ENCODE measurements around the gene CELSR1.
"Not testable (repeated sequence)": the region's sequence is repeated elsewhere in the genome, so short reads cannot be mapped to it uniquely, and the experiment has no call there.

The CELSR1 gene

DNA sequence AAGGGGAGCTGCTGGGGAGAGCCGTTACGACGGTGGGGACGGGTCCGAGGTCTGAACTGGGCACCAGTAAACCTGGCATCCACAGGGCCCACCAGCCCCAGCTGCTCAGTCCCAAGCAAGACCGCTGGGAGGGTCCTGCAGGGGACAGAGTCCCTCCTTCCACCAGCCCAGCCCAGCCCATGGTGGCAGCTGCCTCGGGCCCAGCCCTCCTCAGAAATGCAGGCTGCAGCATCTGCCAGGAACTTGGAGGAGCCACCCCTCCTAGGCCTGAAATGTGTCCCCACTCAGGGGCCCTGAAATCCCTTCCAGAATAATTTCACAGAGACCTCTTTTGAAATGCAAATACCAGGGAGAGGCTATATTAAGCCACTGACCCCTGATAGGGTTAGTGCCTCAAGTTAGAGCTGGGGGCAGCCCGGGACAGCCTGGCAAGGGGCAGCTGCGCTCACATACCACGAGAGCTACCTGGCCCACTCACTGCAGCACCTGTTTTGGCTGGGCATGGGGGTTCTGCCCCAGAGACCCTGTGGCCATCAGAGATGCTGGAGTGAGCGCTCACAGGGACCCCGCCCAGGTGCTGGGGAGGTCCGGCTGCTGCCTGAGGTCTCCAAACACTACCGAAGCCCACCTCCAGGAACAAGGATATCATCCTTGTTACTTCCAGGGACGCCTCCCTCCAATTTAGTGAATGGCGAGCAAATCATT, 53.1 kb downstream of the CELSR1 start:
- no peak for DNase-seq (ENCODE audit: low read depth, low spot score)

DNA sequence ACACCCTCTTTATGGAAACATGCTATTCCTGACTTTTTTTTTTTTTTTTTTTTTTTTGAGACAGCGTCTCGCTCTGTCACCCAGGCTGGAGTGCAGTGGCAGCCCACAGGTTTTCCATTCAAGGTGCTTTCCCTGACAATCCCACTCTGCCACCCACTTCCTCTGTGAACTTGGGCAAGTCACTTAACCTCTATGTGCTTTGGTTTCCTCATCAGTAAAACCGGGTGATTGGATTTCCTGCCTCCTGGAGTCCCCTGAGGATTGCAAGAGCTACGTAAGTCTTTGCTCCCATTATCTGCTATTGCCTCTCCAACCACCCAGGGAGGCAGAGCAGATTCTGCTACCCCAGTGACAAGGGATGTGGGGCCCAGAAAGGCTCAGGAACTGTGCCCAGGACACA, 54.1 kb downstream of the CELSR1 start:
- no peak for DNase-seq (ENCODE audit: low read depth, low spot score)

DNA sequence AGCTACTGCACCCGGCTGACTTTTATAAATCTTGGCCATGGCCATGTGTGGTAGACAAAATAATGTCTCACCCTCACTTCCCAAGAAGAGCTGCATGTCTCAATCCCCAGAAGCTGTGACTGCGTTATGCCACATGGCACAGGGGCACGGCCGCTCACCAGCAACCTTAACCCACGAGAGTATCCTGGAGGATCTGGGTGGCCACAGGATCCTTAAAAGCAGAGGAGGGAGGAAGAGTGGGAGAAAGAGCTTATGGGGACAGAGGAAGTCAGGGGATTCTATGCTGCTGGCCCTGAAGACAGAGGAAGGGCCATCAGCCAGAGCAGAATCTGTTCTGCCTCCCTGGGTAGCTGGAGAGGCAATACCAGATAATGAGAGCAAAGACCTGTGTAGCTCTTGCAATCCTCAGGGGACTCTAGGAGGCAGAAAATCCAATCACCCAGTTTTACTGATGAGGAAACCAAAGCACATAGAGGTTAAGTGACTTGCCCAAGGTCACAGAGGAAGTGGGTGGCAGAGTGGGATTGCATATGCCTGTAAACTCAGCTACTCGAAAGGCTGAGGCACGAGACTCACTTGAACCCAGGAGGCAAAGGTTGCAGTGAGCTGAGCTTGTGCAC, 55.3 kb downstream of the CELSR1 start:
- no peak for DNase-seq (ENCODE audit: low read depth, low spot score)

DNA sequence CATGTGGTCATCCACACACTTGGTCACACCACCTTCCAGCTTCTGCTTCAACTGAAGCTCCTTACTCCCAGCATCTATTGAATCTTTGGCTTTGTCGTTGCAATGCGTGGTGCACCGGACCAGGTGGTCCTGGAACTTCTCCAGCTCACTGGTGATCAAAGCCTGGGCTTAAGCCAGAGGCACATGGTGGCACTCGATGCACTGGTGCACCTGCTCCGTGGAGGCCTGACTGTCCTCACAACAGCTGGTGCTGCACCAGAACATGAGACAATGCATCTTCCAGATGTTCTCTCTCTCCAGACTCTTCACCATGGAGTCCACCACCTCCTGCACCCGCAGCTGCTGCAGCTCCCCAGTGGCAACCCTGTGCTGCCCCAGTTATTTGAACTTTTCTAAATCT, 56.0 kb downstream of the CELSR1 start:
- no peak for DNase-seq (ENCODE audit: low read depth, low spot score)

DNA sequence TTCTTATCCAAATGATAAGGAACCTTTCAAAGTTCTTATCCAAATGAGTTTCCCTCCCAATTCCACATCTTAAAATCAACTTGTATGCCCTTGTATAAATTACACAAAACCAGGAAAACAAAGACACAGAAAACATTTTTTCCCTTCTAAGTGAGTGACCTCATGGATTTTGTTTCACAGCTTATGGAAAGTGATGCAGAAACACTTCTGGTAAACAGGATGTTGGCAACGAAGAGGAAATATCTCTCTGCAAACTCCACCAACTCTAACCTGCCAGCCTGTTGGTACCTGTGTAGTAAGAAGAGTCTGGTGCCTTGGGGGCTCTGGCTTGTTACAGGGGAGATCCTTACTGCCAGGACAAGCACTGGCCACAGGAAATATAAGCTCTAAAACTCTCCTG, 57.0 kb downstream of the CELSR1 start:
- no peak for DNase-seq (ENCODE audit: low read depth, low spot score)

DNA sequence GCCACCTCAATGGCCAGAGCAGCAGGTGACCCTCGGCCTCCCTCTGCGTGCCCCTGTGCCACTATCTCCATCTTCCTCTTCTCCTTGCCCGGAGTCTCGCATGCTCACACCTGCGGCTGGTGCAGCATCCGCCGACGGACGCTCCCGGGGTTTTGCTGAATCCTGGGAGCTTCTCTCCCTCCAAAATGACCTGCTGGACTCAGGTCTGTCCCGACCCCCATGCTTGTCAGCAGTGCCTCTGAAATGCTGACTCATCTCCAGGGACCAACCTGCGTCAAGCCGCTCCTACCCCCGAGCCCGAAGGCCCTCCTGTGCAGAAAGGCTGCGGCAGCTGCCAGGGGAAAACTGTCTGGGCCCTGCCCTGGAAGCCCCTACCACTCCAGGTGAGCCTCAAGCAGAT, 58.4 kb downstream of the CELSR1 start:
- no peak for DNase-seq (ENCODE audit: low read depth, low spot score)

DNA sequence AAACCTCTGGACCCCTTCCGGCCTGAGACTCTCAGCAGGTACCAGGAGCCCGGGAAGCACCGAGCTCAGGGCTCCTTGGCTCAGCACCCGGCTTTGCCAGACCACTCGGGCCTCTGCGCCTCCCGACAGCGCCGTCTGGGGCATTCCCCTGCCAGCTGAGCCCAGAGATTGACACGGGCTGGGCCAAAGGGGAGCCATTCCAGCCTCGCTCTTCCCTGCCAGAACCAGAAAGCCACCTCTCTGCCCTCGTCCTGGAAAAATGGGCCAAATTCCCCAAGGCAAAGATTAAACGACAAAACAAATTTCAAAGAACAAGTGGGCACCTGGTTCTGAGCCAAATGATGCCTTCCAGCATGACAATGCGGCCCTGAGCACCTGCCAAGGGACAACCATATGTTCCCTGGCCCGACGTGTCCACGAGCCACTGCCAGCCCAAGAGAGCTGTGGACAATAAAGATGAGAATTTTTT, 59.3 kb downstream of the CELSR1 start:
- DNase-seq (ENCODE audit: low read depth, low spot score): no peak

DNA sequence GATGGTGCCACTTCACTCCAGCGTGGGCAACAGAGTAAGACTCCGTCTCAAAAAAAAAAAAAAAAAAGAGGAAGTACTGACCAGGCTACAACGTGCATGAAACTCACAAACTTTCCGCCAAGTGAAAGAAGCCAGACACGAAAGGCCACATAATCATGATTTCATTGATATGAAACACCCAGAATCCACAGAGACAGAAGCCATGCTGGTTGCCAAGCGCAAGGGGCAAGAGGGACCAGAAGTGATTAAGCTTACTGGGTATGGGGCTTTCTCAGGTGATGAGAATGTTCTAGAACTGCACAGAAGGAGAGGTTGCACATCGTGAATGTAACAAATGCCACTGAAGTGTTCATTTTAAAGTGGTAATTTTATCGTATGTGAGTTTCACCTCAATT, 60.9 kb downstream of the CELSR1 start:
- DNase-seq (ENCODE audit: low read depth, low spot score): no peak

DNA sequence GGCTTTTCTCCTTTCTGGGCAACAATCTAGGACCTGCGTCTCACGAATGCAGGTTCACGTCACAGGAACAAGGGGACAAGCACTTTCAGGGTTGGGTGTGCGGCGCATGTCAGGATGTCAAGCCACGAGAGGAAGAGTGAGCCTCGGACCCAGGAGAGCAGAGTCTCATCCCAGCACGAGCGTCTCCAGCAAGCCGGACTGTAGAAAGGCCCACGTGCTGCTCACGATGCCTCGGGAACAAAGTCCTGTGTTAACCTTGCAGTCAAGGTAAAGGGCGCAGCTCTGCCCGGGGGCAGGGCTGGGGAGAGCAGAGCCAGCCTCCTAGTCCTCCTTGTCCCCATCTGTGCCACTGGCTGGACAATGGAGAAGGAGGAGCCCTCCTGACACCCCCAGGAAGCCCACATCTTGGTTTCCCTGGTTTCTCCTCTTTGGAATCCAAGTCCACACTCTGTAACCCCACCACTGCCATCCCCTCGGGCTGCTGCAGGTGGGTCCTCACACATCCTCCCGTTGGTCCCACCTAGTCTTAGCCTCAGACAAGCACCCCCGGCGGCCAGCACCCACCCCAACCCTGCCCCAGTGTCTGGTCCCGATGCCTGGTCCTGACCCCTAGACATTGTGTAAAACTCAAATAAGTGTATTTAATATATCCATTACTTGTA, 63.4 kb downstream of the CELSR1 start:
- DNase-seq (ENCODE audit: low read depth, low spot score): no peak

DNA sequence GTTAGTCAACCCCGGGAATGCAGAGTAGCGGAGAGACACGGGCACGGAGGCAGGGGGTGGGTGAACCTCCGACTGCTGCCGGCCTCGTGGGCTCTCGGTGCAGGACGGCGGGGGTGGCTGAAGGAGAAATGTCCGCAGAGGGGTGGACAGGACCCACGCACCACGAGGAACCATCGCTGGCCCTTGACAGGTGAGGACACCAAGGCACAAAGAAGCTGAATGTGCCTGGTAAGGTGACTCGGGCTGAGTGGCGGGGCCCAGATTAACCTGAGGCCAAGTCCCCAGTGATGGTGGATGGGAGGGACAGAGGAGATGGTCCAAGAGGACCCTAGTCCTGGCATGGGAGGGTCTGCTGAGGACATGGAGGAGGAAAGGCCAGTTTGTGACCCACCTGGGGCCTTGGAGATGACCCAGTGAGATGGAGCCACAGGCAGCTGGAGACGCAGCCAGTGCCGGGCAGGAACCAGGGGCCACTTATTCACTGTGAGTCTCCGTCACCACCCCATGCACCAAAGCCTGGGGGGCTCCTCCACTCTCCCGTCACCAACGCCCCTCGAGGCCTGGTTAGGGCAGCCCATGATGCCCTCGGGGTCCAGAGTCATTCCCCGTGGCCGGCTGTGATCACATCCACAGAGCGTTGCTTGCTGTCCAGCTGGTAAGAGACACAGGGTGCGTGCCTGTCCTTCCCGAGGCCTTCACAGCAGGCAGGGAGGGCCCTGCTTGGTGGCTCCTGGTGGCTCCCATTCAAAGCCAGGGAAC, 64.2 kb downstream of the CELSR1 start:
- DNase-seq (ENCODE audit: low read depth, low spot score): no peak

DNA sequence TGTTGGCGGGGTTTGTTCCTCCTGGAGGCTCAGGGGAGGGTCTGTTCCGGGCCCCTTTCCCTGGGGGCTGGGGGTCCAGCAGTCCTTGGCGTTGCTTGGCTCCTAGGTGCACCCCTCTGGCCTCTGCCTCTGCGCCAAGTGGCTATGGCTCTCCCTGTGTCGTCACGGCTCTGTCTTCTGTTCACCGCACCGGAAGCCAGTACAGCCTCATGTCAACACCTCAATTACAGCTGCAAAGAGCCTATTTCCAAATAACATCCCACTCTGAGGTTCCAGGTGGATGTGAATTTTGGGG, 64.8 kb downstream of the CELSR1 start:
- DNase-seq (ENCODE audit: low read depth, low spot score): no peak

DNA sequence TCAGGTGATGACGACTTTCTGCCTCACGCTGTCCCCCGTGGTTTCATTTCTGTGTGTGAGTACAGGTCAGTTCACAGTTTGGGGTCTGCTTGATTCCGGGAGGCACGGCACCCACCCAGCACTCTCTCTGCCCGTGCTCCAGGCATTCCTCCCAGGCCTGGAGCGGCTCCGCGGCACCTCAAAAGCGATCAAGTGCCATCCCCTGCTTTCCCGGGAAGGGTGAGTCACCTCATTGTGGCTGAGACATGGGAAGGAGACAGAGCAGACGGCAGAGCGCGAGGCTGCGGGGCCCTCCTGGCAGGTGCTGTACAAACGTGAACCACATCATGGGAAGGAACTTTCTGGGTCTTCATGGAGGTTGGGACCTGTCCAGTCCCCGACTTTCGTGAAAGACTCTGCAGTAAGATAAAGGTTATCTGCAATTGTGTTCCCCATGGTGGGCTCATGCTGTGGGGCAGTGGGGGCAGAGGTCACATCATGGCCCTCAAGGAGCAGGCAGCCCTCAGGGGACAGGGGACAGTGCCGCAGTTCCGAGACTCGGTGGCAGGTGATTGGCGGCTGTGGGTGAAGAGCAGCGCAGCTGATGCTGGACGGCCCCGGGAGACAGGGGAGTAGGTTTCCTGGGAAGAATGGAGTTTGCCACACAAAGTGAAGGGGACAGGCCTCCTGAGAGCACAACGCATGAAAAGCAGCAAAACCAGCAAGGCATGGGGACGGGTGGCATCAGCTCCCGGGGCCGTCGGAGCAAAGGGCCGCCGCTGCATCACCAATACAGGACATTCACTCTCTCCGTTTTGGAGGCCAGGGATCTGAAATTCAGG, 65.3 kb downstream of the CELSR1 start:
- DNase-seq (ENCODE audit: low read depth, low spot score): peak; percentile 84

DNA sequence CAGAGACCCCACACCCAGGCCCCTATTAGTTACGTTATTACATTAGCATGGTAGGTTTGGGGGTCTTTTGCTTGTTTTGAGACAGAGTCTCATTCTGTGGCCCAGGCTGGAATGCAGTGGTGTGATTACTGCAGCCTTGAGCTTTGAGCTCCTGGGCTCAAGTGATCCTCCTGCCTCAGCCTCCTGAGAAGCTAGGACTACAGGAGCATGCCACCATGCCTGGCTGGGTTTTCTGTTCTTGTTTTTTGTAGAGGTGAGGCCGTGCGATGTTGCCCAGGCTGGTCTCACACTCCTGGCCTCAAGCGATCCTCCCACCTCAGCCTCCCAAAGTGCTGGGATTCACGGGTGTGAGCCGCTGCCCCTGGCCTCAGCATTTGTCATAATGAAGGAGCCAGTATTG, 66.1 kb downstream of the CELSR1 start:
- DNase-seq (ENCODE audit: low read depth, low spot score): not testable (repeated sequence)

DNA sequence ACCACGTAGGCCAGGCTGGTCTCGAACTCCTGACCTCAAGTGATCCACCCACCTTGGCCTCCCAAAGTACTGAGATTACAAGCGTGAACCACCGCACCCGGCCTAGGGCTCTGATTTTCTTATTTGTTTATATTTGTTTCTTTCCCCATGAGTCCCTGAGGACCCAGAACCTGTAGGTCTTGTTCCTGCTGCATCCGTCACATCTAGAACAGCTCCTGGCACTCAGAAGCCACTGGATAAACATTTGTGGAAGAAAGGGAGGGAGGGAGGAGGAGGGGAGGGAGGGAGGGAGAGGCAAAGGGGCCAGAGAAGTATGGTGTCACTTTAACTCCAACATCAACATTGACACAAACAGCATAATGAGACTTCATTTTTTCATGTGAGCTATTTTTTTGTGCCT, 67.7 kb downstream of the CELSR1 start:
- no peak for DNase-seq (ENCODE audit: low read depth, low spot score)

DNA sequence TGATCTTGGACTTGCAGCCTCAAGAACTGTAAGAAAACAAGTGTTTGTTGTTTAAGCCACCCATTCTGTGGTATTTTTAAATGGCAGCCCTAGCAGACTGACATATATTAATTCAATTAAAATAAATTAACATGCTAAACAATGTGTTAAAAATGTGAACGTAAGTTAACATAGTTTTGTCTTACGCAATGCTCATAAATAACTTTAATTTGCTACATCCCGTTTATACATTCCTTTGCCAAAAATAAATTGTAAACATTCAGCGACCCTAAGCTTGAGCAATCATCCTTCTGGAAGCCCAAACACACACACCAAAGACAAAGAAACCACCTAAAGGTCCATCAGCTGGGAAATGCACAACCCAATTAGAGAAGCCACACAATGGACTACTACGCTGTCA, 70.4 kb downstream of the CELSR1 start:
- no peak for DNase-seq (ENCODE audit: low read depth, low spot score)

DNA sequence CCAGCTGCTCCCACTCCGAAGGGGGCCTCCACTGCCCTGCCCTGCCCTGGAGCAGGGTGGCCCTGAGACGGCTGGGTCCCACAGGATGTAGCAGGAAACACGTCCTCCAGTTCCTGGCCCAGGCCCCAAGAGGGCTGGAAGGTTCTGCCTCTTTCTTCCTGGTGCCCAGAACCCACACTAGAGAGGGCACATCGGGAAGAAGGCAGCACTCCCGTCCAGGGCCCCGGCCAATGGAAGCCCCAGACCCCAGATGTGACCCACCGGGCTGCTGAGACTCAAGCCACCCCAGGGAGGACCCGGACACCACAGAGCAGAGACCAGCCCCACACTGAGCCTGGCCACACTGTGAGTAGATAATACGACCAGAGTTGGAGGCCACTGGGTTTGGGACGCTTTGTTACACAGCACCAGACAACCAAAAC, 71.2 kb downstream of the CELSR1 start:
- DNase-seq (ENCODE audit: low read depth, low spot score): no peak

DNA sequence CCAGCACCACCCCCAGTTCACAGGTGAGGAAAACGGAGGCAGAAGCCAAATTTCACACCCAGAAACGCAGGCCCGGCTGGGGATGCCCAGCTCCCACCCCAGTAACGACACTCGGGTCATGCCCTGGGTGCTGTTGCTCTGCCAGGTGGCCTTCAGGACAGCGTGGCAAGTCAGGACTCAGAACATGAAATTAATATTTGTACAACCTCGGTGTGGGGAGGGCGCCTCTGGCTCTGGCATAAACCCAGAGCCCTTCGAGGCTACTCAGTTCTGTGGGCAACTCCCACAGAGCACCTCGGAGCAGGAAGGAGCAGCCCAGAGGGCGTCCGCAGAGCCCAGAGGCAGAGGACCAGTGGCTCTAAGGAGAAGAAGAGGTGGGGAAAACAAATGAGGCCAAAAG, 71.6 kb downstream of the CELSR1 start:
- no peak for DNase-seq (ENCODE audit: low read depth, low spot score)

DNA sequence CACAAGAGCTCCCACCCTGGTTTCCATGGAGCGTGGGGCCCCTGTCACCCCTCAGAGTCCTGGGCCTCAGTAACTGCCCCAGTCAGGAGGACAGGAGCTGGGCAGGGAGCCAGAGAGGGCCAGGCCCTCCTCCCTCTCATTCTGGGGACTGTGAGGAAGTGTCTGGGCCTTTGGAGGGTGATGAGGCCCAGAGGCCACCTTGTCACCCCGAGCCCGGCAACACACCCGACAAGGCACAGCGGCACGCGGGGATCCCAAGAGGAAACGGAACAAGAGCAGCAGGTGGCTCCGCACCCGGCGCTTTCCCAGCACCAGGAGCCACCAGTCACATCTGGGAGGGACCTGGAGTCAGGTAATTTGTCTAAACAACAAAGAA, 72.1 kb downstream of the CELSR1 start:
- DNase-seq (ENCODE audit: low read depth, low spot score): no peak

DNA sequence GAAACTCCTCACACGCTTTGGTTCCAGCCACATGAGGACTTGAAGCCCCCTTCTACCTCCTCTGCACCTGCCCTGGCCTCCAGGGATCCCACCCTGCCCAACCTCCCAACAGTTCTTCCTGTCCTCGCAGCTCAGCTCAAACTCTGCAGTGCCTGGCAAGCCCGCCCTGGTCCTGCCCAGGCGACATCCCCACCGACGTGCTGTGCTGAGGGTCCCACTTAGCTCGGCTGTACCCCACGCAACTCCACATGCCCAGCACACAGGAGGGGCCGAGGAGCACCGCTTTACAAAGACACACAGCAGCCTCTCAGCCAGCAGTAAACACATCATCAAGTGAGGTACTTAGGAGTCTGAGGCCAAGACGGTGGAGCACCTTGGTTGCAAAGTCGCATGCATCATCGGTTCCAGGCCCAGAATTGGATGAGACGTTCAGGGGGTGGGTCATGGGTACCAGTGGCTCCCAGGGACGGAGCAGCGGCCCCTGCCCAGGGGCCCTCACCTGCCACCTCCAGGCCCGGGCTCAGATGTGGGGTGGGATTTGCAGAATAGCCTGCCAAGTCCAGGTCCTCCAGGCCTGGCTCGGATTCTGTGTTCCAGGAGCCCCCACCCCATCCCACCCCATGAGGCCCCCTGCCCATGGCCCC, 72.6 kb downstream of the CELSR1 start:
- no peak for DNase-seq (ENCODE audit: low read depth, low spot score)

DNA sequence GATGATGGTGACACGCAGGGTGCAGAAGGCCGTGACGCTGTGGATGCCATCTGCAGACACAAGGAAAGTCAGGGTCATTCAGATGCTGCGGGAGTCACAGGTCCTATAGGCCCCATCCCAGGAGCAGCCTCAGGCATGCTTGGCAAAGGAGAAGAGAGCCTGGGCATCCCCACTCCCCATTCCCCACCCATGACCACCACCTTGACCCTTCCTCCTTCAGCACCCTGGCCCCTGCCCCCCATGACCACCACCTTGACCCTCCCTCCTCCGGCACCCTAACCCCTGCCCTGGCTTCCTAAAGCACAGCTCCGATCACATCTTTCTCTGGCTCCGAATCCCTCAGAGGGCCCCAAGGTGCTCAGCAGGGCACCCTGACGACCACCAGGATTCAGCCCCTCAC, 73.1 kb downstream of the CELSR1 start:
- DNase-seq (ENCODE audit: low read depth, low spot score): no peak

All from astrocyte of the hippocampus (primary cell).